ENCODE measurements around the gene LAPTM5. TPM values are rescaled to one million over a fixed set of nuclear protein-coding genes. Genes with fewer than 3 reads are reported as not detected.
A peak's percentile ranks its signal among the peaks of the same experiment; 100 is the strongest.

The LAPTM5 gene
- total RNA-seq, 2 experiments from 2014 or later = 174 to 214 TPM

Small RNA genes within 50 kb of the gene (microRNA-seq; reads per million reads assigned to microRNA genes)
- gene MIR4420 (ENCODE audit: borderline replicate concordance) = 23.6 reads per million, percentile 47 among the genes with 10 or more reads in this experiment

Other genes with a start within 250 kb of the LAPTM5 start
- under 1 TPM; 0.32 to 0.43 TPM for gene MATN1, start 34.2 kb downstream of the LAPTM5 start, total RNA-seq
- gene SDC3, start 151.0 kb upstream of the LAPTM5 start, total RNA-seq = under 1 TPM; 0.18 to 0.37 TPM

All from activated CD4-positive, alpha-beta T cell treated with anti-CD3 and anti-CD28 coated beads for 36 hours (primary cell).